Measurements from ENCODE around the gene WBP2. TPM values are rescaled to one million over a fixed set of nuclear protein-coding genes. Genes with fewer than 3 reads are reported as not detected.
"Not testable (repeated sequence)": the region's sequence is repeated elsewhere in the genome, so short reads cannot be mapped to it uniquely, and the experiment has no call there.

WBP2 gene
- total and polyA plus RNA-seq, 2 of the 13 experiments (the other 11 are each of a cell fraction or from before 2014, with no cell fraction given): 29.2 to 29.5 TPM

- H3K9ac ChIP-seq (ENCODE audit: insufficient read depth, low read depth, low read length); H3K79me2 ChIP-seq (ENCODE audit: insufficient read depth, low read length); H4K20me1 ChIP-seq (ENCODE audit: insufficient read depth, low read length); H3K9me3 ChIP-seq (ENCODE audit: low read length); CTCF ChIA-PET (ENCODE audit: low intra/inter-chr PET ratio, low total read pairs); H3K36me3 ChIP-seq (replicated peaks in 1 of 2; ENCODE audit: control insufficient read depth in 1 of 2, insufficient read depth in 2 of 2, low read length in 2 of 2); intact Hi-C loops (cut with micrococcal nuclease; ENCODE audit: unreplicated experiment); DNase-seq (ENCODE audit: low spot score); in situ Hi-C loops (cut with HindIII; ENCODE audit: extremely low pct_ligation_motif_present, low pct_unique_long_range_greater_than_20kb); ATAC-seq; H2AFZ ChIP-seq (ENCODE audit: low read length); FAIRE-seq; H3K27ac ChIP-seq (ENCODE audit: extremely low read length, insufficient read depth, low read length); BruUV-seq (replicated peaks); H3K27me3 ChIP-seq (ENCODE audit: control insufficient read depth in 1 of 2, insufficient read depth in 2 of 2, low read length in 2 of 2): not testable (repeated sequence)
- Histone ChIP-seq H3K4me2 (ENCODE audit: low read depth, low read length) (peak overlapping the region; percentile 36), H3K4me3 (replicated peaks in 1 of 3; ENCODE audit: insufficient read depth in 1 of 3, low read depth in 2 of 3, low read length in 3 of 3) (peak overlapping the region in 1 of 3 experiments; percentile 40; a peak in 1 of 6 replicates), H3K4me1 (ENCODE audit: insufficient read depth, low read length) (peaks cover 69% of the 10 kb centered on the region)
- TF ChIP-seq PHF21A (CRISPR knock-in tag; IDR thresholded peaks at IDR 0.05) (peak; percentile 18; the same call in 1 of the 2 replicates), MAF1 (CRISPR knock-in tag; IDR thresholded peaks at IDR 0.05; ENCODE audit: borderline replicate concordance) (0 out of 2 replicates have a peak, but pooled peaks have one; percentile 31), HOXA3 (CRISPR knock-in tag; IDR thresholded peaks at IDR 0.05) (peak; percentile 36; the same call in 1 of the 2 replicates)
- WGBS (ENCODE audit: low lambda C conversion rate): 31% methylated on average over 4 of the region's 4 CpGs
- POLR2A ChIA-PET: interaction anchor here (1.0 to 5.7 kb wide), 4 partner anchors 8 to 85 kb away, joined by 3 to 70 read pairs (median 18); partner anchors contain the start of genes TRIM47 and WBP2
These were observed 9.8 kb upstream of the WBP2 start for GRCh38 chr17:75864887-75865286.

- ChIA-PET CTCF (ENCODE audit: low intra/inter-chr PET ratio, low total read pairs) (no interaction called here), POLR2A (interaction anchor here (1.0 to 5.7 kb wide), 4 partner anchors 8 to 85 kb away, joined by 3 to 70 read pairs (median 18); partner anchors contain the start of genes TRIM47 and WBP2)
- intact Hi-C loops (cut with micrococcal nuclease; ENCODE audit: unreplicated experiment) (no loop called here), in situ Hi-C loops (cut with HindIII; ENCODE audit: extremely low pct_ligation_motif_present, low pct_unique_long_range_greater_than_20kb) (no loop called here)
- Histone ChIP-seq H2AFZ (ENCODE audit: low read length) (no peak overlapping the region), H3K9ac (ENCODE audit: insufficient read depth, low read depth, low read length) (no peak overlapping the region), H4K20me1 (ENCODE audit: insufficient read depth, low read length) (no peaks in the 10 kb centered on the region), H3K27ac (ENCODE audit: extremely low read length, insufficient read depth, low read length) (no peak overlapping the region), H3K27me3 (ENCODE audit: control insufficient read depth in 1 of 2, insufficient read depth in 2 of 2, low read length in 2 of 2) (no peaks in the 10 kb centered on the region), H3K36me3 (replicated peaks in 1 of 2; ENCODE audit: control insufficient read depth in 1 of 2, insufficient read depth in 2 of 2, low read length in 2 of 2) (no peaks in the 10 kb centered on the region), H3K9me3 (ENCODE audit: low read length) (no peaks in the 10 kb centered on the region), H3K79me2 (ENCODE audit: insufficient read depth, low read length) (no peaks in the 10 kb centered on the region), H3K4me2 (ENCODE audit: low read depth, low read length) (peak overlapping the region; percentile 30), H3K4me3 (replicated peaks in 1 of 3; ENCODE audit: insufficient read depth in 1 of 3, low read depth in 2 of 3, low read length in 3 of 3) (no peak overlapping the region), H3K4me1 (ENCODE audit: insufficient read depth, low read length) (peaks cover 69% of the 10 kb centered on the region)
- no peak for DNase-seq (ENCODE audit: low spot score)
- 46% methylated on average over 8 of the region's 8 CpGs for WGBS (ENCODE audit: low lambda C conversion rate)
- BruUV-seq (replicated peaks): no TSS peak
- ATAC-seq: no peak
- no peak for FAIRE-seq
- TF ChIP-seq TRAFD1 (CRISPR knock-in tag; IDR thresholded peaks at IDR 0.05; ENCODE audit: borderline replicate concordance) (no peak), MIER2 (CRISPR knock-in tag; IDR thresholded peaks at IDR 0.05) (no peak), SAP130 (CRISPR knock-in tag; IDR thresholded peaks at IDR 0.05; ENCODE audit: low read depth) (peak; percentile 16; the same call in 1 of the 2 replicates), GFI1 (CRISPR knock-in tag; IDR thresholded peaks at IDR 0.05; ENCODE audit: borderline replicate concordance) (no peak), ZFP90 (CRISPR knock-in tag; IDR thresholded peaks at IDR 0.05; ENCODE audit: borderline replicate concordance) (no peak), CBX1 (IDR thresholded peaks at IDR 0.05; ENCODE audit: low read depth) (no peak), PATZ1 (CRISPR knock-in tag; IDR thresholded peaks at IDR 0.05) (0 out of 2 replicates have a peak, but pooled peaks have one; percentile 30)
- TF ChIP-seq, protein P1, sequence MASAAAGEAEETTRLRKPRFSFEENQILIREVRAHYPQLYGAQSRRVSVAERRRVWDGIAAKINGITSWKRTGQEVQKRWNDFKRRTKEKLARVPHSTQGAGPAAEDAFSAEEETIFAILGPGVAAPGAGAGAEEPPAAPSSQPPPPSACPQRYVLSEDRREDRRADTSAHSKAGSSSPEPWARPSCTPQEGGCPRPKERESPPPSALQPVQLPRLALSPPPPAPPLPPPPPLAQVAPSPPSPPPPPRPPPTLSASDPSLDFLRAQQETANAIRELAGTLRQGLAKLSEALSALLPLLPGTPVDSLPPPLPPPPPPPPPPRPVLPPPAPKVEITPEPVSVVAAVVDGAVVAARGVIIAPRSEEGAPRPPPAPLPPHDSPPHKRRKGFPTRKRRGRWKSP (CRISPR knock-in tag; IDR thresholded peaks at IDR 0.05): 0 out of 2 replicates have a peak, but pooled peaks have one; percentile 25
These were observed 9.3 kb upstream of the WBP2 start for GRCh38 chr17:75864448-75864871.

Measured in HepG2 (cell line).